Smooth muscle cell of the brain vasculature (primary cell): Measurements from ENCODE around the gene CENPN.

Experiments
- DNase-seq: peaks from one replicate; pipeline ENCODE4 v3.0.0-alpha.2; 2012; ENCODE audit warnings: low read depth, low spot score

The CENPN gene

DNA sequence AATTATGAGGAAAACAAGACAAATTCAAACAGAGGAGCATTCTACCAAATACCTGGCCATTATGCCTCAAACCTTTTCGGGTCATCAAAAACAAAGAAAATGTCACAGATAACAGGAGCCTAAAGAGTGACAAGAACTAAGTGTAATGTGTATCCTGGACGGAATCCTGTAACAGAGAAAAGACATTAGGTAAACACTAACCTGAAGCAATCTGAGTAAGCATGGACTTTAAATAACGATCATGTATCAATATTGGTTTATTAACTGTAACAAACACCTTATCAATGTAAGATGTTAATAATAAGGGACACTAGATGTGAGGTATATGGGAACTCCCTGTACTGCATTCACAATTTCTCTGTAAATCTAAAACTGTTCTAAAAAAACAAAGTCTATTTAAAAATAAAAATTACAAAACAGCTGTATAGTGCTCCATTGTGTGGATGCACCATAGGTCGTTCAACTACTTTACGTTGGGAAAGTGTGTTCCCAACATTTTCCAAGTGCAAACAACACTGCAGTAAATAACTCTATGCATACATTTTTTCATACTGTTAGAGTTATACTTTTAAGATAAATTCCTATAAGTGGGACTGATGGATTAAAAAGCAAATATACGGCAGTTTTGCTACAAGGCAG is 15.1 kb upstream of the CENPN start:
- no peak for DNase-seq

DNA sequence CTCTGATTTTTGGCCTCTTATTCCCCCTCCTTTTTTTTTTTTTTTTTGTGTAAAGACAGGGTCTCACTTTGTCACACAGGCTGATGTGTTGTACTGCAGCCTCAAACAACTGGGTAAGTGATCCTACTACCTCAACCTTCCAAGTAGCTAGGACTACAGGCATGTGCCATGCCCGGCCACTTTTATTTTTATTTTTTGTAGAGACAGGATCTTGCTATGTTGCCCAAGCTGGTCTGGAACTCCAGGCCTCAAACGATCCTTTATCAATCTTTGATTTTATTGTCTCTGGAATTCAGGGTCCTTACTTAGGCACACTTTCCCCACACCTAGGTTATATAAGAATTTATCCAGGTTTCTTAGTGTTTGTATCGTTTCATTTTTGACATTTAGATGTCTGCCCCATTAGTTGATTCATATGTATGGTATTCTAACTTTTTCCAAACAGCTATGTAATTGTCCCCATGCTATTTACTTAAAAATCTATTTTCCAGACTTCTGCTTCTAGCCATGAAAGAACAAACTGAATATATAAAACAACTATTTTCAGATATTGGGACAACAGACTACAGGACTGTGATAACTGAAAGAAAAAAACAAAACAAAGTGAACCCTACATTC is 14.2 kb upstream of the CENPN start:
- no peak for DNase-seq

- no peak for DNase-seq
Observed at GRCh38 chr16:80993307-80993706, 13.7 kb upstream of the CENPN start.

- no peak for DNase-seq
Observed at GRCh38 chr16:80993834-80994233, 13.2 kb upstream of the CENPN start.

- DNase-seq: no peak
Observed at GRCh38 chr16:80994451-80994850, 12.6 kb upstream of the CENPN start.

GRCh38 chr16:80996688-80997138 is 10.3 kb upstream of the CENPN start:
- DNase-seq: no peak

DNA sequence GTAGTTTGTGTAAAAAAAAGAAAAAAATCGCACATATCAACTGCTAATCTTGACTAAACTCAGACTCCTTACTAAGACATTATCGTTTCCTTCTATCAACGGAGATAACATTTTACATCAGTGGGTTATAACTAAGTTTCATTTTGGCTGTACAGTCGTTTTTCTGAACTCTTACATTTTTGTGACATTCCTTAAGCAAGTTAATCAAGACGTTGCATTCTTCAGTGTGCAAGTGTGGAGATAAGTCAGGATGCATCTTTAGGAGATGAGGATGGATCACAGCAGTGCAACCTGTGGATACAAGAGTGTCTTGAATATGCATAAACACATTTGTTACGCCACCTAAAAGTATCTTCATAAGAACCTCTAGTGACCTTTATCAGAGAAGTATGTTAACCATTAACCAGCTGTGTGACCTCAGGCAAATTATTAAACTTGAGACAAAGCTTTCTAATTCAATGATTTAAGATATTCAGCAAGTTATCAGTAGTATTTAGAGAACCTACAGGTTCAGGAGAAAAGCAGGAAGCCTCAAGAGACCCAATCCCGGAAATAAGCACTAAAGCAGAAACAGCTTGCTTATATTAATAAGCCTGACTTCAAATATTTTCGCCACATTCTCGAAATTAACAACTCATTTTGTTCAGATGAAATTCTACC is 9.7 kb upstream of the CENPN start:
- no peak for DNase-seq

- no peak for DNase-seq
Observed at GRCh38 chr16:80997964-80998620, 8.9 kb upstream of the CENPN start.

DNA sequence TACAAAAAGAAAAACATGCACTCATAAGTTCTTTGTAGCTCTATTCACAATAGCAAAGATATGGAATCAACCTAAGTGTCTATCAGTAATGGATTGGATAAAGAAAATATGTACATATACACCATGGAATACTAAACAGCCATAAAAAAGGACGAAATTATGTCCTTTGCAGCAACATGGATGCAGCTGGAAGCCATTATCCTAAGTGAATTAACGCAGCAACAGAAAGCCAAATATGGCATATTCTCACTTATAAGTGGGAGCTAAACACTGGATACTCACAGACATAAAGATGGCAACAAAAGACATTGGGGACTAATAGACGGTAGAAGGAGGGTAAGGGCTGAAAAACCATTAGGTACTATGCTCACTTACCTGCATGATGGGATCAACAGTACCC is 6.1 kb upstream of the CENPN start:
- no peak for DNase-seq

GRCh38 chr16:81001330-81001729 is 5.7 kb upstream of the CENPN start:
- DNase-seq: no peak

- DNase-seq: no peak
Observed at GRCh38 chr16:81003064-81003463, 4.0 kb upstream of the CENPN start.

DNA sequence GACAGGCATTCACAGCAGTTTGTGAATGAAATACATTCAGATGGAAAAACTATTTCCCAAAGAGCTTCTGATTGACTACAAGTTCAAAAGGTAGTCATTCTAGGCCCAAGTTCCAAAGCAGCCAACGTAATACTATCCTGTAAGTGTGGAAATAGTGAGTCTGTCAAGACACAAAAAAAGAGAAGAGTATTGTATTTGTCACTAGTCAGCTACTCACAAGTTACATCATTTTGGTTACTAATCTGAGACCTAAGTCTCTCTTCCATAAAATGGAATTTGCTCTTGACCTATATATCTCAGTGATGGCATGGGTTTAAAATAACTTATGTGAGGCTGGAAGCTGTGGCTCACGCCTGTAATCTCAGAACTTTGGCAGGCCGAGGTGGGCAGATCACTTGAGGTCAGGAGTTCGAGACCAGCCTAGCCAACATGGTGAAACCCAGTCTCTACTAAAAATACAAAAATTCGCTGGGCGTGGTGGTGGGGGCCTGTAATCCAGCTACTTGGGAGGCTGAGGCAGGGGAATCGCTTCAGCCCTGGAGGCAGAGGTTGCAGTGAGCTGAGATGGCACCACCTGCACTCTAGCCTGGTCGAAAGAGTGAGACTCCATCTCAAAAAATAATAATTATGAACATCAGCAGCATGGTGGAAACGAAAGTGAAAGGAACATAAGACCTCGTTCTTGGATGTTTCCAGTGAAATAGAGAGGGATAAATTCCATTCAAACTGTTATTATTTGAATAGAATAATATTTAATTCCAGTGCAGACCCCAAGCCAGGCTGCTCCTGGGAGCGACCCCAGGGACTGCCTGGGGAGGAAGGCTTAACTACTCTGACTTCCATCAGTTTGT is 3.2 kb upstream of the CENPN start:
- no peak for DNase-seq

- peak; percentile 50 for DNase-seq
Observed at GRCh38 chr16:81004646-81005353, 2.2 kb upstream of the CENPN start.

DNA sequence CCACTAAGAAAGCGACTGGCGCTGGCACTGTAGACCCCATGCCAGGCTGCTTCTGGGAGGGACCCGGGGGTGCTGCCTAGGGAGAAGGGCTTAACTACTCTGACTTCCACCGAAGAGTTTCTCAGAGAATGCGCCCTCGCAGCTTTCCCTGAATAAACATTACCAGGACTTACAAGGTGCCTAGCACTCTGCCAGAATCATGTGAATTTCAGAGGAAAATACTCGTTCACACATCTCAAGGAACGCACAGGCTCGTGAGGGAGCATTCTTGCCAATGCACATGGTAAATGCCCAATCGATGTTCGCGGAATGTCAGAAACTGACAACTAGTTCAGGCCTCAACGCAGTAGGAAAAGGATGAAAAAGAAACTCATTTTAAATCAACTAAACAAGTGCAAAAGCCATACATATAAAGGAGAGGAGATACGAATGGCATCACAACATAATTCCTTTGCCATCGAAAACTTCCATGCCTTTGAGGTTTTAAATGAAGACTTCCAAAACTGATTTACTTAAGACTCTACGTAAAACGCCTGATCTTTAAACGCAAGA is 1.3 kb upstream of the CENPN start:
- no peak for DNase-seq

GRCh38 chr16:81006211-81006812 is 702 bp upstream of the CENPN start:
- DNase-seq: no peak

DNA sequence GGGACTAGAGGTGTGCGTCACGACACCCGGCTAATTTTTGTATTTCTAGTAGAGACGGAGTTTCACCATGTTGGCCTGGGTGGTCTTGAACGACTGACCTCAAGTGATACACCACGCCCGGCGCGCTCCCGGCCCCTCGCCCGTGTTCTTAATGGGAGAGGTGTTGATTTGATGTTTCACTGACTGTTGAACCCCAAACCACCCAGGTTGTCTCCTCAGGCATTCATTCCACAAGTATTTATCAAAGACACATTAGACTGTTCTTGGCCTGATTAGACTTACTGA is 1.4 kb downstream of the CENPN start:
- DNase-seq: no peak

GRCh38 chr16:81012974-81013373 is 6.0 kb downstream of the CENPN start:
- no peak for DNase-seq

DNA sequence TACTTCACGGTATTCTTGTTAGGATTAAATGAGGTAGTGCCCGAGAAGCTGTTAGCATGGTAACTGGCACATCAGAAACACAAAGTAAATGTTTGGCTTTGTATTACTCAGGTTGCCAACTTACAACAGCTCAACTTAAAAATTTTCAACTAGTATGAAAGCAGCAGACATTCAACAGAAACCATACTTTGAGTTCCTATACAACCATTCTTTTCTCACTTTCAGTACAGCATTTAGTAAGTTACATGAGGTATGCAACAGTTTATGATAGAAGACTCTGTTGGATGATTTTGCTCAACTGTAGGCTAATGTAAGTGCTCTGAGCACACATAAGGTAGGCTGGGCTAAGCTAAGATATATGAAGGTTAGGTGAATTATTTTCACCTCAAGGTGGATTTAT is 7.7 kb downstream of the CENPN start:
- no peak for DNase-seq

GRCh38 chr16:81018496-81018895 is 11.5 kb downstream of the CENPN start:
- no peak for DNase-seq

- DNase-seq: no peak
Observed at GRCh38 chr16:81026429-81026828, 19.4 kb downstream of the CENPN start.
